ENCODE measurements around the gene UMAD1. TPM values are rescaled to one million over a fixed set of nuclear protein-coding genes. Genes with fewer than 3 reads are reported as not detected.

UMAD1 gene
- total RNA-seq, 2 donors from 2014 or later = 12.9 to 23.9 TPM

- H3K27me3 ChIP-seq (replicated peaks; ENCODE audit: insufficient read depth) = no peaks in the 10 kb centered on the region
- H3K4me3 ChIP-seq = no peak overlapping the region
- no peak for ATAC-seq (ENCODE audit: insufficient number of reproducible peaks, low FRiP score, low read depth)
Observed at GRCh38 chr7:7620236-7620635, 20.3 kb upstream of the UMAD1 start.

GRCh38 chr7:7620644-7621210 lies 19.8 kb upstream of the UMAD1 start:
- no peaks in the 10 kb centered on the region for H3K27me3 ChIP-seq (replicated peaks; ENCODE audit: insufficient read depth)
- no peak for DNase-seq (ENCODE audit: low spot score)
- TF ChIP-seq CTCF (IDR thresholded peaks at IDR 0.05) = no peak
- no peak overlapping the region for H3K4me3 ChIP-seq
- no peaks in the 10 kb centered on the region for H3K9me3 ChIP-seq
- H3K4me1 ChIP-seq (ENCODE audit: control insufficient read depth in 1 of 2, low read depth in 2 of 2) = no peaks in the 10 kb centered on the region
- no peaks in the 10 kb centered on the region for H3K36me3 ChIP-seq
- no peak overlapping the region for H3K27ac ChIP-seq
- ATAC-seq (ENCODE audit: insufficient number of reproducible peaks, low FRiP score, low read depth) = no peak

More at GRCh38 chr7:7620236-7620635, 20.3 kb upstream of the UMAD1 start:
- DNase-seq (ENCODE audit: low spot score) = no peak
- TF ChIP-seq CTCF (IDR thresholded peaks at IDR 0.05) = no peak
- Histone ChIP-seq H3K36me3 (no peaks in the 10 kb centered on the region), H3K9me3 (no peaks in the 10 kb centered on the region), H3K27ac (no peak overlapping the region), H3K4me1 (ENCODE audit: control insufficient read depth in 1 of 2, low read depth in 2 of 2) (no peaks in the 10 kb centered on the region)

GRCh38 chr7:7628476-7628875 lies 12.1 kb upstream of the UMAD1 start:
- Histone ChIP-seq H3K27me3 (replicated peaks; ENCODE audit: insufficient read depth) (no peaks in the 10 kb centered on the region), H3K27ac (no peak overlapping the region), H3K36me3 (no peaks in the 10 kb centered on the region), H3K4me3 (no peak overlapping the region), H3K4me1 (ENCODE audit: control insufficient read depth in 1 of 2, low read depth in 2 of 2) (no peaks in the 10 kb centered on the region), H3K9me3 (no peaks in the 10 kb centered on the region)
- ATAC-seq (ENCODE audit: insufficient number of reproducible peaks, low FRiP score, low read depth) (no peak), DNase-seq (ENCODE audit: low spot score) (no peak)
- no peak for TF ChIP-seq CTCF (IDR thresholded peaks at IDR 0.05)

GRCh38 chr7:7630626-7631329 lies 9.8 kb upstream of the UMAD1 start:
- Histone ChIP-seq H3K4me3 (no peak overlapping the region), H3K9me3 (no peaks in the 10 kb centered on the region), H3K27ac (no peak overlapping the region), H3K36me3 (no peaks in the 10 kb centered on the region), H3K27me3 (replicated peaks; ENCODE audit: insufficient read depth) (no peaks in the 10 kb centered on the region), H3K4me1 (ENCODE audit: control insufficient read depth in 1 of 2, low read depth in 2 of 2) (no peaks in the 10 kb centered on the region)
- no peak for TF ChIP-seq CTCF (IDR thresholded peaks at IDR 0.05)
- DNase-seq (ENCODE audit: low spot score) (no peak), ATAC-seq (ENCODE audit: insufficient number of reproducible peaks, low FRiP score, low read depth) (no peak)

GRCh38 chr7:7639421-7639820 lies 1.1 kb upstream of the UMAD1 start:
- Histone ChIP-seq H3K36me3 (no peaks in the 10 kb centered on the region), H3K9me3 (no peaks in the 10 kb centered on the region), H3K4me1 (ENCODE audit: control insufficient read depth in 1 of 2, low read depth in 2 of 2) (peaks cover 4 to 24% of the 10 kb centered on the region in 2 donors), H3K27ac (peak overlapping the region in 1 of 2 donors; percentile 67), H3K4me3 (peak overlapping the region; percentile 91), H3K27me3 (replicated peaks; ENCODE audit: insufficient read depth) (no peaks in the 10 kb centered on the region)
- ATAC-seq (ENCODE audit: insufficient number of reproducible peaks, low FRiP score, low read depth) = no peak
- TF ChIP-seq CTCF (IDR thresholded peaks at IDR 0.05) = no peak
- DNase-seq (ENCODE audit: low spot score) = no peak
